Measurements from ENCODE around the gene OSBPL1A. TPM values are rescaled to one million over a fixed set of nuclear protein-coding genes. Genes with fewer than 3 reads are reported as not detected.

Gene OSBPL1A
- total and polyA plus RNA-seq, 2 of the 8 experiments (the other 6 are each of a cell fraction or from before 2014, with no cell fraction given) = 53.2 to 74.9 TPM

GRCh38 chr18:24426073-24426397 lies 28.4 kb upstream of the OSBPL1A start:
- Histone ChIP-seq H3K4ac (replicated peaks; ENCODE audit: insufficient read length, low read depth, low read length) (peak overlapping the region; percentile 21), H3K18ac (ENCODE audit: extremely low read depth, low read length) (peak overlapping the region; percentile 89), H2BK120ac (replicated peaks; ENCODE audit: low read depth, low read length) (no peak overlapping the region), H3K14ac (ENCODE audit: insufficient read length) (no peak overlapping the region), H3K79me1 (ENCODE audit: low read depth, low read length) (no peaks in the 10 kb centered on the region), H4K20me1 (replicated peaks in 1 of 2; ENCODE audit: control insufficient read depth in 1 of 2, insufficient read depth in 2 of 2, low read length in 2 of 2) (no peaks in the 10 kb centered on the region), H4K8ac (ENCODE audit: extremely low read depth, insufficient read depth, low read length) (peak overlapping the region; percentile 88; the same call in 1 of the 2 replicates), H3K23me2 (ENCODE audit: low read depth, low read length) (peaks cover 3% of the 10 kb centered on the region; the same call in 1 of the 2 replicates), H3K23ac (ENCODE audit: insufficient read length) (no peak overlapping the region), H3K9ac (replicated peaks in 1 of 4; ENCODE audit: extremely low read depth in 1 of 4, low read depth in 3 of 4, low read length in 3 of 4) (peak overlapping the region; percentile 37 to 94 (median 72)), H3K56ac (replicated peaks; ENCODE audit: insufficient read length, low read depth, low read length) (no peak overlapping the region), H3K9me3 (ENCODE audit: insufficient read depth in 2 of 2, low read depth in 1 of 2, low read length in 1 of 2) (no peaks in the 10 kb centered on the region), H2AFZ (ENCODE audit: low read length) (peak overlapping the region; percentile 27; the same call in 1 of the 2 replicates), H3K36me3 (ENCODE audit: control insufficient read depth in 2 of 4, insufficient read depth in 4 of 4, low read length in 3 of 4) (peaks cover 0 to 15% (median 3%) of the 10 kb centered on the region in 4 experiments; a peak in 2 of 8 replicates), H2AK5ac (ENCODE audit: low read depth, low read length) (no peak overlapping the region), H4K91ac (replicated peaks; ENCODE audit: insufficient read length, low read length) (peak overlapping the region; percentile 7), H3K4me2 (ENCODE audit: insufficient read depth in 1 of 2, low read depth in 2 of 2, low read length in 2 of 2) (peak overlapping the region; percentile 76 to 87), H3K4me1 (replicated peaks in 1 of 4; ENCODE audit: control insufficient read depth in 3 of 4, insufficient read depth in 4 of 4, low read length in 3 of 4) (peaks cover 0 to 6% (median 1%) of the 10 kb centered on the region in 4 experiments; a peak in 2 of 7 replicates), H4K5ac (ENCODE audit: insufficient read length, low read depth, low read length) (peak overlapping the region; percentile 77), H3K27me3 (replicated peaks in 1 of 4; ENCODE audit: control insufficient read depth in 3 of 4, extremely low read depth in 1 of 4, insufficient read depth in 3 of 4, low read length in 3 of 4) (no peaks in the 10 kb centered on the region), H2BK12ac (ENCODE audit: low read depth, low read length) (no peak overlapping the region), H2BK5ac (ENCODE audit: low read depth, low read length) (peak overlapping the region; percentile 62; the same call in 1 of the 2 replicates), H2BK20ac (ENCODE audit: low read length) (no peak overlapping the region), H3K27ac (ENCODE audit: low read depth, low read length) (peak overlapping the region; percentile 74), H3K79me2 (ENCODE audit: control insufficient read depth in 1 of 2, insufficient read depth in 2 of 2, low read length in 2 of 2) (peaks cover 0 to 18% of the 10 kb centered on the region in 2 experiments; a peak in 2 of 4 replicates), H3K4me3 (ENCODE audit: extremely low read depth in 1 of 4, insufficient read depth in 2 of 4, low read depth in 3 of 4, low read length in 4 of 4) (peak overlapping the region; percentile 83 to 94 (median 84)), H2BK15ac (ENCODE audit: low read length) (no peak overlapping the region)
- DNase-seq (ENCODE audit: low read depth in 1 of 2, low spot score in 2 of 2) (no peak), FAIRE-seq (no peak)
- CTCF ChIA-PET (ENCODE audit: partially characterized antibody) = interaction anchor here (1.4 kb wide), 1 partner anchor 67 kb away, joined by 5 read pairs; no protein-coding TSS in a partner anchor
- TF ChIP-seq BCL11A (IDR thresholded peaks at IDR 0.05; ENCODE audit: low read depth in 2 of 2, low read length in 2 of 2) = no peak
- TF ChIP-seq E2F6 (IDR thresholded peaks at IDR 0.05) = no peak
- no peak for TF ChIP-seq SP1 (IDR thresholded peaks at IDR 0.05; ENCODE audit: low read depth, low read length)
- no peak for TF ChIP-seq RAD21 (IDR thresholded peaks at IDR 0.05 in 1 of 2, conservative IDR thresholded peaks at IDR 0.05 in 1 of 2; ENCODE audit: low read depth in 2 of 2, low read length in 2 of 2)
- 0 out of 2 replicates have a peak, but pooled peaks have one; percentile 23 for TF ChIP-seq SP4 (IDR thresholded peaks at IDR 0.05; ENCODE audit: low read length)
- 14% methylated on average over 11 of the region's 11 CpGs; no CpG with 5 or more reads in 1 of the 2 experiments for WGBS, 2 experiments (ENCODE audit: extremely low coverage in 1 of 2, insufficient coverage in 1 of 2, insufficient read length in 1 of 2, insufficient replicate concordance in 2 of 2, low coverage in 1 of 2, low lambda C conversion rate in 2 of 2, missing lambda C conversion rate in 1 of 2)
- POLR2A ChIA-PET (ENCODE audit: partially characterized antibody) = interaction anchor here (0.6 to 2.9 kb wide), 21 partner anchors 9 to 325 kb away, joined by 3 to 18 read pairs (median 5); partner anchors contain the start of genes CABYR and OSBPL1A
